ENCODE measurements around the gene SLC16A4.

The SLC16A4 gene

DNA sequence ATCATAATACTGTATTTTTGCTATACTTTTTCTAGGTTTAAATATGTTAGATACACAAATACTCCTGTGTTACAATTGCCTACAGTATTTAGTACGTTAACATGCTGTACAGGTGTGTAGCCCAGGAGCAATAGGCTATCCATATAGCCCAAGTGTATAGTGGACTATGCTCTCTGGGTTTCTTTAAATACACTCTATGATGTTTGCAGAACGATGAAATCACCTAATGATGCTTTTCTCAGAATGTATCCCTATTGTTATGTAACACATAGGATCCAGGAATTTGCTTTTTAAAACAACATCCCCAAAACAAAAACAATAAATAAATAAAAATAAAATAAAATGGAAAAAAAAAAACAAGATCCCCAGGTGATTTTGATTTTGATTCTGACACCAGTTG is 69.8 kb downstream of the SLC16A4 start:
- H3K4me3 ChIP-seq (ENCODE audit: low read depth, low read length): no peak overlapping the region
- ChIA-PET POLR2A (no interaction called here), CTCF (interaction anchor here (1.0 to 26.1 kb wide), 8 partner anchors 8 to 267 kb away, joined by 3 to 828 read pairs (median 4); no protein-coding TSS in a partner anchor)
- TF ChIP-seq, protein P1, sequence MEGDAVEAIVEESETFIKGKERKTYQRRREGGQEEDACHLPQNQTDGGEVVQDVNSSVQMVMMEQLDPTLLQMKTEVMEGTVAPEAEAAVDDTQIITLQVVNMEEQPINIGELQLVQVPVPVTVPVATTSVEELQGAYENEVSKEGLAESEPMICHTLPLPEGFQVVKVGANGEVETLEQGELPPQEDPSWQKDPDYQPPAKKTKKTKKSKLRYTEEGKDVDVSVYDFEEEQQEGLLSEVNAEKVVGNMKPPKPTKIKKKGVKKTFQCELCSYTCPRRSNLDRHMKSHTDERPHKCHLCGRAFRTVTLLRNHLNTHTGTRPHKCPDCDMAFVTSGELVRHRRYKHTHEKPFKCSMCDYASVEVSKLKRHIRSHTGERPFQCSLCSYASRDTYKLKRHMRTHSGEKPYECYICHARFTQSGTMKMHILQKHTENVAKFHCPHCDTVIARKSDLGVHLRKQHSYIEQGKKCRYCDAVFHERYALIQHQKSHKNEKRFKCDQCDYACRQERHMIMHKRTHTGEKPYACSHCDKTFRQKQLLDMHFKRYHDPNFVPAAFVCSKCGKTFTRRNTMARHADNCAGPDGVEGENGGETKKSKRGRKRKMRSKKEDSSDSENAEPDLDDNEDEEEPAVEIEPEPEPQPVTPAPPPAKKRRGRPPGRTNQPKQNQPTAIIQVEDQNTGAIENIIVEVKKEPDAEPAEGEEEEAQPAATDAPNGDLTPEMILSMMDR (IDR thresholded peaks at IDR 0.05; ENCODE audit: insufficient read depth, low read length, missing control alignments): no peak
- no peak for DNase-seq (ENCODE audit: low read depth, low spot score)

- no peak for DNase-seq (ENCODE audit: low read depth, low spot score)
- ChIA-PET CTCF (interaction anchor here (1.0 to 26.1 kb wide), 3 partner anchors 10 to 122 kb away, joined by 4 to 828 read pairs (median 17); no protein-coding TSS in a partner anchor), POLR2A (no interaction called here)
- TF ChIP-seq, protein P1 (IDR thresholded peaks at IDR 0.05; ENCODE audit: insufficient read depth, low read length, missing control alignments): no peak
- no peak overlapping the region for H3K4me3 ChIP-seq (ENCODE audit: low read depth, low read length)
These were observed 70.7 kb downstream of the SLC16A4 start for GRCh38 chr1:110320168-110320518.

GRCh38 chr1:110319332-110320167 is 71.3 kb downstream of the SLC16A4 start:
- ChIA-PET CTCF (interaction anchor here (1.3 to 26.1 kb wide), 9 partner anchors 10 to 177 kb away, joined by 3 to 1192 read pairs (median 17); partner anchors contain the start of genes KCNC4 and RBM15), POLR2A (interaction anchor here (0.6 kb wide), 1 partner anchor 20 kb away, joined by 3 read pairs; no protein-coding TSS in a partner anchor)
- no peak overlapping the region for H3K4me3 ChIP-seq (ENCODE audit: low read depth, low read length)
- TF ChIP-seq, protein P1 (IDR thresholded peaks at IDR 0.05; ENCODE audit: insufficient read depth, low read length, missing control alignments): no peak
- no peak for DNase-seq (ENCODE audit: low read depth, low spot score)

- POLR2A ChIA-PET: no interaction called here
- H3K4me3 ChIP-seq (ENCODE audit: low read depth, low read length): no peak overlapping the region
- no peak for DNase-seq (ENCODE audit: low read depth, low spot score)
- CTCF ChIA-PET: interaction anchor here (0.7 to 26.1 kb wide), 11 partner anchors 8 to 178 kb away, joined by 3 to 1192 read pairs (median 12); partner anchors contain the start of genes KCNC4 and RBM15
- TF ChIP-seq, protein P1 (IDR thresholded peaks at IDR 0.05; ENCODE audit: insufficient read depth, low read length, missing control alignments): no peak
These were observed 72.8 kb downstream of the SLC16A4 start for GRCh38 chr1:110318046-110318445.

GRCh38 chr1:110316735-110317134 is 74.1 kb downstream of the SLC16A4 start:
- no peak overlapping the region for H3K4me3 ChIP-seq (ENCODE audit: low read depth, low read length)
- POLR2A ChIA-PET: no interaction called here
- TF ChIP-seq, protein P1 (IDR thresholded peaks at IDR 0.05; ENCODE audit: insufficient read depth, low read length, missing control alignments): no peak
- DNase-seq (ENCODE audit: low read depth, low spot score): no peak
- CTCF ChIA-PET: interaction anchor here (3.6 to 26.1 kb wide), 5 partner anchors 19 to 179 kb away, joined by 16 to 1192 read pairs (median 114); partner anchors contain the start of genes KCNC4 and RBM15

All from AG04449 (cell line).